ENCODE results near the gene B3GNT8. TPM values are rescaled to one million over a fixed set of nuclear protein-coding genes. Genes with fewer than 3 reads are reported as not detected.

The B3GNT8 gene
- polyA plus RNA-seq, 1 donor from 2014 or later, result not detected

- no peak overlapping the region for H2AFZ ChIP-seq (ENCODE audit: low read depth, low read length)
- H3F3A ChIP-seq (ENCODE audit: insufficient read depth, low read length, poor library complexity, severe bottlenecking), result no peaks in the 10 kb centered on the region
- TF ChIP-seq MXI1 (conservative IDR thresholded peaks at IDR 0.05; ENCODE audit: poor library complexity, severe bottlenecking), result no peak
- no peak for TF ChIP-seq TAF1 (IDR thresholded peaks at IDR 0.05; ENCODE audit: low read depth)
- no peak for TF ChIP-seq POLR2AphosphoS5 (IDR thresholded peaks at IDR 0.05)
- no peak for TF ChIP-seq RAD21 (conservative IDR thresholded peaks at IDR 0.05)
- H3K9me3 ChIP-seq (ENCODE audit: low read length), result no peaks in the 10 kb centered on the region
- no peaks in the 10 kb centered on the region for H3K27me3 ChIP-seq (ENCODE audit: insufficient read depth, low read depth, low read length)
- no peaks in the 10 kb centered on the region for H3K79me2 ChIP-seq (replicated peaks; ENCODE audit: insufficient read depth, low read length)
- H4K20me1 ChIP-seq (ENCODE audit: insufficient read depth), result no peaks in the 10 kb centered on the region
- H3K9ac ChIP-seq (ENCODE audit: low read length), result no peak overlapping the region
- H3K9me2 ChIP-seq (ENCODE audit: insufficient read depth, low read length), result no peaks in the 10 kb centered on the region
- H3K4me3 ChIP-seq (ENCODE audit: low read length), result no peak overlapping the region
- no peak overlapping the region for H3K27ac ChIP-seq (ENCODE audit: low read length)
- H3K36me3 ChIP-seq (ENCODE audit: insufficient read depth, low read length), result no peaks in the 10 kb centered on the region
- no peak overlapping the region for H3K4me2 ChIP-seq (ENCODE audit: low read length)
These were observed 895 bp downstream of the B3GNT8 start for GRCh38 chr19:41426116-41426841.

- Histone ChIP-seq H3K4me2 (ENCODE audit: low read length) (no peak overlapping the region), H4K20me1 (ENCODE audit: insufficient read depth) (no peaks in the 10 kb centered on the region), H3K9me2 (ENCODE audit: insufficient read depth, low read length) (no peaks in the 10 kb centered on the region), H3K79me2 (replicated peaks; ENCODE audit: insufficient read depth, low read length) (no peaks in the 10 kb centered on the region), H3K27me3 (ENCODE audit: insufficient read depth, low read depth, low read length) (no peaks in the 10 kb centered on the region), H3K27ac (ENCODE audit: low read length) (no peak overlapping the region), H2AFZ (ENCODE audit: low read depth, low read length) (no peak overlapping the region), H3K36me3 (ENCODE audit: insufficient read depth, low read length) (no peaks in the 10 kb centered on the region), H3K9me3 (ENCODE audit: low read length) (no peaks in the 10 kb centered on the region), H3K9ac (ENCODE audit: low read length) (no peak overlapping the region), H3K4me3 (ENCODE audit: low read length) (no peak overlapping the region), H3F3A (ENCODE audit: insufficient read depth, low read length, poor library complexity, severe bottlenecking) (no peaks in the 10 kb centered on the region)
- TF ChIP-seq EZH2 (IDR thresholded peaks at IDR 0.05; ENCODE audit: borderline replicate concordance, insufficient read depth, low read length, poor library complexity, severe bottlenecking) (no peak), MXI1 (conservative IDR thresholded peaks at IDR 0.05; ENCODE audit: poor library complexity, severe bottlenecking) (no peak), SMC3 (conservative IDR thresholded peaks at IDR 0.05; ENCODE audit: poor library complexity) (no peak)
These were observed 1.7 kb downstream of the B3GNT8 start for GRCh38 chr19:41425174-41426115.

GRCh38 chr19:41424335-41425173, 2.6 kb downstream of the B3GNT8 start:
- Histone ChIP-seq H3K36me3 (ENCODE audit: insufficient read depth, low read length) (peaks cover 3% of the 10 kb centered on the region), H3K4me2 (ENCODE audit: low read length) (no peak overlapping the region), H3K4me3 (ENCODE audit: low read length) (no peak overlapping the region), H3K9ac (ENCODE audit: low read length) (no peak overlapping the region), H3K27me3 (ENCODE audit: insufficient read depth, low read depth, low read length) (no peaks in the 10 kb centered on the region), H3K9me2 (ENCODE audit: insufficient read depth, low read length) (no peaks in the 10 kb centered on the region), H3F3A (ENCODE audit: insufficient read depth, low read length, poor library complexity, severe bottlenecking) (no peaks in the 10 kb centered on the region), H3K79me2 (replicated peaks; ENCODE audit: insufficient read depth, low read length) (no peaks in the 10 kb centered on the region), H4K20me1 (ENCODE audit: insufficient read depth) (no peaks in the 10 kb centered on the region), H3K9me3 (ENCODE audit: low read length) (no peaks in the 10 kb centered on the region), H2AFZ (ENCODE audit: low read depth, low read length) (no peak overlapping the region), H3K27ac (ENCODE audit: low read length) (no peak overlapping the region)
- TF ChIP-seq RAD21 (conservative IDR thresholded peaks at IDR 0.05) (no peak), TAF1 (IDR thresholded peaks at IDR 0.05; ENCODE audit: low read depth) (no peak), MXI1 (conservative IDR thresholded peaks at IDR 0.05; ENCODE audit: poor library complexity, severe bottlenecking) (no peak), CTCF (IDR thresholded peaks at IDR 0.05; ENCODE audit: poor library complexity, severe bottlenecking) (no peak), SMC3 (conservative IDR thresholded peaks at IDR 0.05; ENCODE audit: poor library complexity) (no peak), EZH2 (IDR thresholded peaks at IDR 0.05; ENCODE audit: borderline replicate concordance, insufficient read depth, low read length, poor library complexity, severe bottlenecking) (no peak), EP300 (conservative IDR thresholded peaks at IDR 0.05; ENCODE audit: poor library complexity, severe bottlenecking) (no peak), REST (IDR thresholded peaks at IDR 0.05; ENCODE audit: borderline replicate concordance) (no peak), POLR2AphosphoS5 (IDR thresholded peaks at IDR 0.05) (no peak)

Measured in neural cell (in vitro differentiated cells).